ENCODE results near the gene GJB2. TPM values are rescaled to one million over a fixed set of nuclear protein-coding genes. Genes with fewer than 3 reads are reported as not detected.

GJB2 gene
- under 1 TPM; 0.19 to 0.25 TPM for total RNA-seq
- polyA plus RNA-seq (2013, experiment 1 of 2) = not detected
- polyA plus RNA-seq (2013, experiment 2 of 2) = 0.12 TPM
- 0 to 37.1 (median 0.24) reads per million in 172 experiments for total RNA-seq

DNA sequence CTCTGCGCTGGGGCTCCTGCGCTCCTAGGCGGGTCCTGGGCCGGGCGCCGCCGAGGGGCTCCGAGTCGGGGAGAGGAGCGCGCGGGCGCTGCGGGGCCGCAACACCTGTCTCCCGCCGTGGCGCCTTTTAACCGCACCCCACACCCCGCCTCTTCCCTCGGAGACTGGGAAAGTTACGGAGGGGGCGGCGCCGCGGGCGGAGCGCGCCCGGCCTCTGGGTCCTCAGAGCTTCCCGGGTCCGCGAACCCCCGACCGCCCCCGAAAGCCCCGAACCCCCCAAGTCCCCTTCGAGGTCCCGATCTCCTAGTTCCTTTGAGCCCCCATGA is at the start of gene GJB2:
TSS of gene GJB2 (minus strand) at position 103 of the 326 bp plus-strand sequence. CDS start 3,357 bp downstream, outside the sequence.
- Mint-ChIP-seq H3K9me3 (no peaks in the 10 kb centered on the region), H3K27ac (no peak within 1 kb of the TSS), H3K36me3 (ENCODE audit: low read depth) (no peaks in the 10 kb centered on the region), H3K27me3 (peaks cover 56% of the 10 kb centered on the region), H3K4me1 (ENCODE audit: low read depth) (peaks cover 25% of the 10 kb centered on the region), H3K4me3 (peak within 1 kb of the TSS; percentile 79)
- Histone ChIP-seq H3K27ac (ENCODE audit: low read depth in 1 of 2, low read length in 2 of 2) (no peak within 1 kb of the TSS), H3K36me3 (ENCODE audit: insufficient read depth, low read length) (no peaks in the 10 kb centered on the region), H3K4me3 (ENCODE audit: low read length) (peak within 1 kb of the TSS; percentile 47), H3K4me1 (ENCODE audit: insufficient read depth, low read length) (peaks cover 28% of the 10 kb centered on the region), H3K27me3 (ENCODE audit: control insufficient read depth in 1 of 2, insufficient read depth in 2 of 2, low read length in 2 of 2) (peaks cover 47 to 66% of the 10 kb centered on the region in 2 experiments), H3K9me3 (ENCODE audit: control insufficient read depth in 1 of 2, insufficient read depth in 1 of 2, low read length in 2 of 2) (peaks cover 0 to 17% of the 10 kb centered on the region in 2 experiments)
- POLR2A ChIA-PET = interaction anchor here (0.8 to 1.7 kb wide), 2 partner anchors 10 to 283 kb away, joined by 3 to 7 read pairs; no protein-coding TSS in a partner anchor
- intact Hi-C loops (cut with DNase I, micrococcal nuclease) = loop anchor here (5.0 to 10.0 kb wide), 4 partner anchors 512 to 735 kb away; partner anchors contain the start of gene IL17D (in 1 of the 2)
- no peak for TF ChIP-seq CTCF (IDR thresholded peaks at IDR 0.05)
- CTCF ChIA-PET = no interaction called here
- DNase-seq = peak in 4 of 14 experiments; percentile 9 to 49 (median 38)
- peak; percentile 27 for ATAC-seq (ENCODE audit: poor library complexity)

DNA sequence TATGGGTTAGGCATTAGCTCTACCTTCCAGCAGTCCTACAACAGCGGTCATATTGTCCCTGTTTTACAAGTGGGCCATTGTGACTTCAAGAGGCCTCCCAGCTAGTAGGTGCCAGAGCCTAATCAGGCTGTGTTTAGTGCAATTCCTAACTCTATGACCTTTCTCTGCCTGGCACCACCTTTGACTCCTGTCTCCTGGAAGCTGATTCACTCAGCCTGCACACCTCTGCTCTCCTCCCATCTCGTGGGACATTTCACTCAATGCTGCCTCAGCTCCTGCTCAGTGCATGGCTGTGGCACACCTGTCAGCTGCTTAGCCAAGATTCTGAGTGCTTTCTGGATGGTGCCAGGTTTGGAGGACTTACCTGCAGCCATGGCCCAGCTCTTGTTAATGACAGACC is 48.9 kb upstream of the GJB2 start:
- H3K27me3 ChIP-seq (ENCODE audit: control insufficient read depth in 1 of 2, insufficient read depth in 2 of 2, low read length in 2 of 2) = peaks cover 0 to 4% of the 10 kb centered on the region in 2 experiments
- DNase-seq = no peak
- H3K4me1 ChIP-seq (ENCODE audit: insufficient read depth, low read length) = no peaks in the 10 kb centered on the region
- peaks cover 9% of the 10 kb centered on the region for H3K27me3 Mint-ChIP-seq
- no peak overlapping the region for H3K27ac ChIP-seq (ENCODE audit: low read depth in 1 of 2, low read length in 2 of 2)
- no peaks in the 10 kb centered on the region for H3K4me1 Mint-ChIP-seq (ENCODE audit: low read depth)
- no peak overlapping the region for H3K27ac Mint-ChIP-seq
- ChIA-PET POLR2A (no interaction called here), CTCF (no interaction called here)
- H3K9me3 ChIP-seq (ENCODE audit: control insufficient read depth in 1 of 2, insufficient read depth in 1 of 2, low read length in 2 of 2) = no peaks in the 10 kb centered on the region
- no peak for TF ChIP-seq CTCF (IDR thresholded peaks at IDR 0.05)
- ATAC-seq (ENCODE audit: poor library complexity) = no peak
- H3K9me3 Mint-ChIP-seq = no peaks in the 10 kb centered on the region
- no peak overlapping the region for H3K4me3 Mint-ChIP-seq
- H3K36me3 Mint-ChIP-seq (ENCODE audit: low read depth) = no peaks in the 10 kb centered on the region
- intact Hi-C loops (cut with DNase I, micrococcal nuclease) = no loop called here
- H3K36me3 ChIP-seq (ENCODE audit: insufficient read depth, low read length) = no peaks in the 10 kb centered on the region
- H3K4me3 ChIP-seq (ENCODE audit: low read length) = no peak overlapping the region

GRCh38 chr13:20239748-20240147 is 47.0 kb upstream of the GJB2 start:
- Histone ChIP-seq H3K9me3 (ENCODE audit: control insufficient read depth in 1 of 2, insufficient read depth in 1 of 2, low read length in 2 of 2) (no peaks in the 10 kb centered on the region), H3K36me3 (ENCODE audit: insufficient read depth, low read length) (no peaks in the 10 kb centered on the region), H3K27ac (ENCODE audit: low read depth in 1 of 2, low read length in 2 of 2) (no peak overlapping the region), H3K4me3 (ENCODE audit: low read length) (no peak overlapping the region), H3K4me1 (ENCODE audit: insufficient read depth, low read length) (no peaks in the 10 kb centered on the region), H3K27me3 (ENCODE audit: control insufficient read depth in 1 of 2, insufficient read depth in 2 of 2, low read length in 2 of 2) (peaks cover 0 to 9% of the 10 kb centered on the region in 2 experiments)
- Mint-ChIP-seq H3K27me3 (peaks cover 9% of the 10 kb centered on the region), H3K36me3 (ENCODE audit: low read depth) (no peaks in the 10 kb centered on the region), H3K4me3 (no peak overlapping the region), H3K27ac (no peak overlapping the region), H3K4me1 (ENCODE audit: low read depth) (no peaks in the 10 kb centered on the region), H3K9me3 (no peaks in the 10 kb centered on the region)
- DNase-seq = no peak
- no peak for TF ChIP-seq CTCF (IDR thresholded peaks at IDR 0.05)
- intact Hi-C loops (cut with DNase I, micrococcal nuclease) = no loop called here
- ChIA-PET POLR2A (no interaction called here), CTCF (no interaction called here)
- no peak for ATAC-seq (ENCODE audit: poor library complexity)
